Type B pancreatic cell (in vitro differentiated cells): ENCODE results near the gene PLA1A. TPM values are rescaled to one million over a fixed set of nuclear protein-coding genes. Genes with fewer than 3 reads are reported as not detected.

ENCODE experiments used
- DNase-seq: peaks from one replicate; pipeline ENCODE4 v3.0.0; 2021; ENCODE audit warnings: mixed read lengths; ENCODE audit not compliant: unreplicated experiment; ENCODE audit errors: extremely low spot score
- H3K27ac Mint-ChIP-seq: 2 replicates; pipeline ENCODE4 v1.8.0; 2021; ENCODE audit warnings: mild to moderate bottlenecking, mixed read lengths
- H3K27me3 Mint-ChIP-seq: 2 replicates; pipeline ENCODE4 v1.8.0; 2021; ENCODE audit warnings: mixed read lengths
- H3K36me3 Mint-ChIP-seq: 2 replicates; pipeline ENCODE4 v1.8.0; 2021; ENCODE audit warnings: mixed read lengths
- H3K4me1 Mint-ChIP-seq: one replicate; pipeline ENCODE4 v1.8.0; 2021; ENCODE audit warnings: mixed read lengths; ENCODE audit not compliant: unreplicated experiment
- H3K4me3 Mint-ChIP-seq: 2 replicates; pipeline ENCODE4 v1.8.0; 2021; ENCODE audit warnings: mild to moderate bottlenecking, mixed read lengths
- H3K9me3 Mint-ChIP-seq: 2 replicates; pipeline ENCODE4 v1.8.0; 2021; ENCODE audit warnings: mixed read lengths
- CTCF ChIP-seq: fragments of 200-600 bp; sonication (generic); conservative IDR thresholded peaks from 2 replicates; pipeline ENCODE4 v1.5.0; 2021; ENCODE audit warnings: antibody characterized with exemption, mild to moderate bottlenecking
- total RNA-seq: library from RNA; stranded (reverse); gene quantifications from 2 replicates; pipeline ENCODE4 v1.2.1, GENCODE V29; 2021; ENCODE audit warnings: low replicate concordance

The PLA1A gene
- total RNA-seq, 1 donor from 2014 or later, result 1.6 TPM

GRCh38 chr3:119571230-119571629 is 26.5 kb upstream of the PLA1A start:
- Mint-ChIP-seq H3K27ac (no peak overlapping the region), H3K4me3 (no peak overlapping the region), H3K4me1 (no peaks in the 10 kb centered on the region), H3K27me3 (peaks cover 5% of the 10 kb centered on the region), H3K36me3 (no peaks in the 10 kb centered on the region), H3K9me3 (no peaks in the 10 kb centered on the region)
- TF ChIP-seq CTCF, result no peak
- DNase-seq, result no peak

GRCh38 chr3:119571688-119572087 is 26.0 kb upstream of the PLA1A start:
- H3K27ac Mint-ChIP-seq, result no peak overlapping the region
- no peaks in the 10 kb centered on the region for H3K4me1 Mint-ChIP-seq
- no peak for TF ChIP-seq CTCF
- H3K9me3 Mint-ChIP-seq, result no peaks in the 10 kb centered on the region
- no peak for DNase-seq
- no peaks in the 10 kb centered on the region for H3K36me3 Mint-ChIP-seq
- peaks cover 5% of the 10 kb centered on the region for H3K27me3 Mint-ChIP-seq
- H3K4me3 Mint-ChIP-seq, result no peak overlapping the region

- H3K27ac Mint-ChIP-seq, result no peak overlapping the region
- no peak for DNase-seq
- H3K27me3 Mint-ChIP-seq, result no peaks in the 10 kb centered on the region
- H3K36me3 Mint-ChIP-seq, result no peaks in the 10 kb centered on the region
- no peak overlapping the region for H3K4me3 Mint-ChIP-seq
- H3K4me1 Mint-ChIP-seq, result peaks cover 8% of the 10 kb centered on the region
- TF ChIP-seq CTCF, result no peak
- no peaks in the 10 kb centered on the region for H3K9me3 Mint-ChIP-seq
Measured at GRCh38 chr3:119575507-119575906, 22.2 kb upstream of the PLA1A start.

GRCh38 chr3:119579366-119580066 is 18.2 kb upstream of the PLA1A start, which contains the start of gene ADPRH:
TSS of gene ADPRH (plus strand) at chr3:119579492. CDS start at chr3:119582170, 2,678 bp downstream.
- Mint-ChIP-seq H3K4me3 (peak within 1 kb of the TSS; percentile 94), H3K36me3 (no peaks in the 10 kb centered on the region), H3K4me1 (peaks cover 10% of the 10 kb centered on the region), H3K9me3 (no peaks in the 10 kb centered on the region), H3K27me3 (no peaks in the 10 kb centered on the region), H3K27ac (peak within 1 kb of the TSS; percentile 93)
- TF ChIP-seq CTCF, result no peak
- DNase-seq, result peak; percentile 86

- peak; percentile 29 for TF ChIP-seq CTCF
- no peak for DNase-seq
- peak overlapping the region; percentile 93 for H3K27ac Mint-ChIP-seq
- no peaks in the 10 kb centered on the region for H3K36me3 Mint-ChIP-seq
- peak overlapping the region; percentile 94 for H3K4me3 Mint-ChIP-seq
- peaks cover 10% of the 10 kb centered on the region for H3K4me1 Mint-ChIP-seq
- H3K9me3 Mint-ChIP-seq, result no peaks in the 10 kb centered on the region
- no peaks in the 10 kb centered on the region for H3K27me3 Mint-ChIP-seq
Measured at GRCh38 chr3:119580067-119580760, 17.5 kb upstream of the PLA1A start.
